ENCODE measurements around the gene IRS2. TPM values are rescaled to one million over a fixed set of nuclear protein-coding genes. Genes with fewer than 3 reads are reported as not detected.

Gene IRS2
- total RNA-seq, 1 experiment from 2014 or later: 9.2 TPM

DNA sequence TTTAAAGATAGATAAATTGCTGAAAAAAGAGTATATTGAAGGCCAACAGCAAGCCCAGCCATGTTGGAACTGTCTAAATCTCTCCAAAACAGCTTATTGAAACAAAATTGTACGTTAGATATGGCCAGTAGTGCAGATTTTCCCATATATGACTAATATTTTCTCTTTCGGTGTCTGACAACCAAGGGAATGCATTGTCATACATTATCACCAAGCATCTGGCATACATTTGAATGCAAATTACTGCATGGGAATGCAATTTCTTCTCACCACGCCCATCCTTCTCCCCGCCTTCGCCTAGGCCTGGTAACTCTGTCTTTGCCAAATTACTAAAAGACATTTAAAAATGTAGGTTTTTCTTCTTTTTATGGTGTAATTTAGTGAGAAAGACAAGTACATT lies 32.5 kb upstream of the IRS2 start:
- no peak overlapping the region for H2AFZ ChIP-seq (ENCODE audit: low read depth, low read length, poor library complexity, severe bottlenecking)
- DNase-seq (ENCODE audit: low read depth, low spot score) (no peak), ATAC-seq (no peak)
- no peaks in the 10 kb centered on the region for H3K36me3 ChIP-seq (ENCODE audit: control insufficient read depth in 1 of 2, insufficient read depth in 2 of 2, low read length in 2 of 2)
- RAD21 ChIA-PET (ENCODE audit: low non-redundant PET in 1 of 2, low total read pairs in 2 of 2, uncharacterized antibody in 2 of 2, unreplicated experiment in 2 of 2): no interaction called here
- no peak for TF ChIP-seq YY1 (IDR thresholded peaks at IDR 0.05; ENCODE audit: extremely low read depth, insufficient replicate concordance, low read depth, low read length)
- BruUV-seq (replicated peaks): no TSS peak
- no peak overlapping the region for H3K4me3 ChIP-seq (replicated peaks in 1 of 2; ENCODE audit: low read depth in 1 of 2, low read length in 2 of 2)
- intact Hi-C loops (cut with micrococcal nuclease): no loop called here
- H3K9me2 ChIP-seq (ENCODE audit: insufficient read depth): no peaks in the 10 kb centered on the region
- no peaks in the 10 kb centered on the region for H3K27me3 ChIP-seq (ENCODE audit: insufficient read depth, low read length)
- no peaks in the 10 kb centered on the region for H3K79me2 ChIP-seq (ENCODE audit: insufficient read depth, low read length)
- H3K9ac ChIP-seq (ENCODE audit: low read length): no peak overlapping the region
- H3K27ac ChIP-seq (ENCODE audit: low read depth, low read length): no peak overlapping the region
- no peaks in the 10 kb centered on the region for H3K9me3 ChIP-seq (ENCODE audit: control insufficient read depth in 1 of 2, insufficient read depth in 1 of 2, low read depth in 1 of 2, low read length in 2 of 2)
- no peaks in the 10 kb centered on the region for H3K4me1 ChIP-seq (ENCODE audit: control insufficient read depth in 1 of 2, insufficient read depth in 2 of 2, low read length in 2 of 2)
- POLR2A ChIA-PET: no interaction called here
- H3K4me2 ChIP-seq (ENCODE audit: low read length): no peak overlapping the region
- CTCF ChIA-PET: no interaction called here
- no peaks in the 10 kb centered on the region for H4K20me1 ChIP-seq (ENCODE audit: insufficient read depth)

DNA sequence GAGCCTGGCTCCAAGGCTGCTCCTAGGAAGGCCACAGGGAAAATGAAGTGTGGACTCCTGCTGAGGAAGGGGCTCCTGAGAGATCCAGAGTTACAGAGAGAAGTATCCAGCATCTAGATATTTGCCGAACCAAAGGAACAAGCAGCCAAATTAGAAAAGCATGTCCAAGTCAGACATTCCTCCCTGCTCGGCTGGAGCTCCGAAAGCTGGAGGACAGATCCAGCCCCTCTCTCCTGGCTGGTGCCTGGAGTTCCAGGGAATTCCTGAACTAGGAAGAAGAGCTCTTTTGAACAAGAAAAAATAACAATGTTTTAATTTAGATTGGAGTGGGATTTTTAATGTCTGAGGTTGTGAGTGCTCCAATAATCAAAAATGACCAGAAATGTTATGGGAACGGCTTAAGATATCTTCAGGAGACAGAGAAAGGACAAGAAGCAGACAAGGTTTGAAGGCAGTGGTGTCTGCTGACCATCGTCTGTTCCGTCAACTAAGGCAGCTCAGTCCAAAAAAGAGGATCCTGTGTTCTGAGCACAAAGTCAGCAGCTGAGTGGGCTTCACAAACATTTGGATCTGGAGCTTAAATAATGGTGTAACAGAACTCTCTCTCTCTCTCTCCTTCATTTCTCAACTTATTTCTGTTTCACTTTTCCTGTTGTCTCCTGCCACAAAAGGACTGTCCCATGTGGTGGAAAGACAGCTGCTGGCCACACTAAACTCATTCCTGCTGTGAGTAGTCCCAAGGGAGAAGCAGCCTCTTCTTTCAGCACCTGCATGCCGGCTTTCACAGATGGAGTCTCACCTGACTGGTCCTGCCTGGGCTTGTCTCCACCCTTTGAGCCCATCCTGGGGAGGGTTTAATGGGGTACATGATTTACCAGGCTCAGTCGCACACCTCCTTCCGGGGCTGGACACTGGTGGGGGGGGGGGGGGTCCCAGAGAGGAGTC lies 31.5 kb upstream of the IRS2 start:
- Histone ChIP-seq H3K36me3 (ENCODE audit: control insufficient read depth in 1 of 2, insufficient read depth in 2 of 2, low read length in 2 of 2) (no peaks in the 10 kb centered on the region), H3K9me2 (ENCODE audit: insufficient read depth) (no peaks in the 10 kb centered on the region), H3K4me3 (replicated peaks in 1 of 2; ENCODE audit: low read depth in 1 of 2, low read length in 2 of 2) (no peak overlapping the region), H3K79me2 (ENCODE audit: insufficient read depth, low read length) (no peaks in the 10 kb centered on the region), H2AFZ (ENCODE audit: low read depth, low read length, poor library complexity, severe bottlenecking) (no peak overlapping the region), H3K27me3 (ENCODE audit: insufficient read depth, low read length) (no peaks in the 10 kb centered on the region), H3K9me3 (ENCODE audit: control insufficient read depth in 1 of 2, insufficient read depth in 1 of 2, low read depth in 1 of 2, low read length in 2 of 2) (no peaks in the 10 kb centered on the region), H3K9ac (ENCODE audit: low read length) (no peak overlapping the region), H3K4me2 (ENCODE audit: low read length) (no peak overlapping the region), H3K4me1 (ENCODE audit: control insufficient read depth in 1 of 2, insufficient read depth in 2 of 2, low read length in 2 of 2) (no peaks in the 10 kb centered on the region), H3K27ac (ENCODE audit: low read depth, low read length) (no peak overlapping the region), H4K20me1 (ENCODE audit: insufficient read depth) (no peaks in the 10 kb centered on the region)
- RAD21 ChIA-PET (ENCODE audit: low non-redundant PET in 1 of 2, low total read pairs in 2 of 2, uncharacterized antibody in 2 of 2, unreplicated experiment in 2 of 2): no interaction called here
- CTCF ChIA-PET: no interaction called here
- BruUV-seq (replicated peaks): no TSS peak
- no peak for DNase-seq (ENCODE audit: low read depth, low spot score)
- POLR2A ChIA-PET: no interaction called here
- intact Hi-C loops (cut with micrococcal nuclease): no loop called here
- TF ChIP-seq SRF (IDR thresholded peaks at IDR 0.05; ENCODE audit: low read depth): no peak
- TF ChIP-seq POLR2A (IDR thresholded peaks at IDR 0.05; ENCODE audit: borderline replicate concordance, extremely low read depth, insufficient read depth, insufficient read length): no peak
- TF ChIP-seq, protein P1, sequence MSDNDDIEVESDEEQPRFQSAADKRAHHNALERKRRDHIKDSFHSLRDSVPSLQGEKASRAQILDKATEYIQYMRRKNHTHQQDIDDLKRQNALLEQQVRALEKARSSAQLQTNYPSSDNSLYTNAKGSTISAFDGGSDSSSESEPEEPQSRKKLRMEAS (IDR thresholded peaks at IDR 0.05): no peak
- TF ChIP-seq, protein P2, sequence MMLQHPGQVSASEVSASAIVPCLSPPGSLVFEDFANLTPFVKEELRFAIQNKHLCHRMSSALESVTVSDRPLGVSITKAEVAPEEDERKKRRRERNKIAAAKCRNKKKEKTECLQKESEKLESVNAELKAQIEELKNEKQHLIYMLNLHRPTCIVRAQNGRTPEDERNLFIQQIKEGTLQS (IDR thresholded peaks at IDR 0.05): no peak
- no peak for TF ChIP-seq SIN3A (IDR thresholded peaks at IDR 0.05; ENCODE audit: low read depth)
- no peak for TF ChIP-seq RAD21 (IDR thresholded peaks at IDR 0.05; ENCODE audit: low read depth)
- TF ChIP-seq CEBPB (IDR thresholded peaks at IDR 0.05; ENCODE audit: low read depth): no peak
- no peak for TF ChIP-seq EZH2 (IDR thresholded peaks at IDR 0.05)
- TF ChIP-seq TCF7L2 (IDR thresholded peaks at IDR 0.05; ENCODE audit: borderline replicate concordance, extremely low read depth, insufficient read depth, insufficient read length): no peak
- TF ChIP-seq, protein P3, sequence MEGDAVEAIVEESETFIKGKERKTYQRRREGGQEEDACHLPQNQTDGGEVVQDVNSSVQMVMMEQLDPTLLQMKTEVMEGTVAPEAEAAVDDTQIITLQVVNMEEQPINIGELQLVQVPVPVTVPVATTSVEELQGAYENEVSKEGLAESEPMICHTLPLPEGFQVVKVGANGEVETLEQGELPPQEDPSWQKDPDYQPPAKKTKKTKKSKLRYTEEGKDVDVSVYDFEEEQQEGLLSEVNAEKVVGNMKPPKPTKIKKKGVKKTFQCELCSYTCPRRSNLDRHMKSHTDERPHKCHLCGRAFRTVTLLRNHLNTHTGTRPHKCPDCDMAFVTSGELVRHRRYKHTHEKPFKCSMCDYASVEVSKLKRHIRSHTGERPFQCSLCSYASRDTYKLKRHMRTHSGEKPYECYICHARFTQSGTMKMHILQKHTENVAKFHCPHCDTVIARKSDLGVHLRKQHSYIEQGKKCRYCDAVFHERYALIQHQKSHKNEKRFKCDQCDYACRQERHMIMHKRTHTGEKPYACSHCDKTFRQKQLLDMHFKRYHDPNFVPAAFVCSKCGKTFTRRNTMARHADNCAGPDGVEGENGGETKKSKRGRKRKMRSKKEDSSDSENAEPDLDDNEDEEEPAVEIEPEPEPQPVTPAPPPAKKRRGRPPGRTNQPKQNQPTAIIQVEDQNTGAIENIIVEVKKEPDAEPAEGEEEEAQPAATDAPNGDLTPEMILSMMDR (IDR thresholded peaks at IDR 0.05 in 2 of 3, conservative IDR thresholded peaks at IDR 0.05 in 1 of 3; ENCODE audit: borderline replicate concordance in 1 of 3, insufficient read depth in 1 of 3, low read depth in 2 of 3, low read length in 2 of 3): no peak
- no peak for TF ChIP-seq ELF1 (IDR thresholded peaks at IDR 0.05; ENCODE audit: borderline replicate concordance, low read depth)
- TF ChIP-seq FOSL1 (IDR thresholded peaks at IDR 0.05; ENCODE audit: low read depth): no peak
- no peak for TF ChIP-seq EGR1 (IDR thresholded peaks at IDR 0.05; ENCODE audit: low read depth)
- no peak for TF ChIP-seq POLR2AphosphoS5 (IDR thresholded peaks at IDR 0.05; ENCODE audit: low read depth, low read length)
- no peak for TF ChIP-seq SP1 (IDR thresholded peaks at IDR 0.05; ENCODE audit: low read depth)
- TF ChIP-seq JUND (IDR thresholded peaks at IDR 0.05): no peak
- TF ChIP-seq ZNF274 (IDR thresholded peaks at IDR 0.05; ENCODE audit: low read depth, low read length): no peak
- no peak for ATAC-seq
